ENCODE measurements around the gene FAM161B.

FAM161B gene

GRCh38 chr14:73949752-73950734 lies at the start of gene FAM161B, which contains the start of gene COQ6:
TSS of gene FAM161B (minus strand) at chr14:73950094. CDS start at chr14:73950026, 68 bp downstream.
TSS of gene COQ6 (plus strand) at chr14:73950302. CDS start at chr14:73950333, 31 bp downstream.
- Histone ChIP-seq H3K27me3 (replicated peaks; ENCODE audit: control insufficient read depth, insufficient read depth, low read length) (no peaks in the 10 kb centered on the region), H3K4me3 (replicated peaks; ENCODE audit: low read depth, low read length) (peak within 1 kb of the TSS; percentile 89), H3K36me3 (ENCODE audit: control insufficient read depth, insufficient read depth, low read length) (no peaks in the 10 kb centered on the region)
- peak; percentile 93 for DNase-seq (ENCODE audit: extremely low read depth, insufficient read length)
- peak; percentile 31 for TF ChIP-seq CTCF (IDR thresholded peaks at IDR 0.05; ENCODE audit: insufficient read depth, low read length, poor library complexity, severe bottlenecking)

- no peak overlapping the region for H3K4me3 ChIP-seq (replicated peaks; ENCODE audit: low read depth, low read length)
- H3K27me3 ChIP-seq (replicated peaks; ENCODE audit: control insufficient read depth, insufficient read depth, low read length) = no peaks in the 10 kb centered on the region
- no peak for DNase-seq (ENCODE audit: extremely low read depth, insufficient read length)
- no peak for TF ChIP-seq CTCF (IDR thresholded peaks at IDR 0.05; ENCODE audit: insufficient read depth, low read length, poor library complexity, severe bottlenecking)
- no peaks in the 10 kb centered on the region; the same call in 1 of the 2 replicates for H3K36me3 ChIP-seq (ENCODE audit: control insufficient read depth, insufficient read depth, low read length)
These were observed 48.8 kb upstream of the FAM161B start for GRCh38 chr14:73998726-73999125.

GRCh38 chr14:73997944-73998447 lies 48.1 kb upstream of the FAM161B start:
- DNase-seq (ENCODE audit: extremely low read depth, insufficient read length) = no peak
- H3K36me3 ChIP-seq (ENCODE audit: control insufficient read depth, insufficient read depth, low read length) = no peaks in the 10 kb centered on the region; the same call in 1 of the 2 replicates
- H3K4me3 ChIP-seq (replicated peaks; ENCODE audit: low read depth, low read length) = no peak overlapping the region
- no peaks in the 10 kb centered on the region for H3K27me3 ChIP-seq (replicated peaks; ENCODE audit: control insufficient read depth, insufficient read depth, low read length)
- no peak for TF ChIP-seq CTCF (IDR thresholded peaks at IDR 0.05; ENCODE audit: insufficient read depth, low read length, poor library complexity, severe bottlenecking)

DNA sequence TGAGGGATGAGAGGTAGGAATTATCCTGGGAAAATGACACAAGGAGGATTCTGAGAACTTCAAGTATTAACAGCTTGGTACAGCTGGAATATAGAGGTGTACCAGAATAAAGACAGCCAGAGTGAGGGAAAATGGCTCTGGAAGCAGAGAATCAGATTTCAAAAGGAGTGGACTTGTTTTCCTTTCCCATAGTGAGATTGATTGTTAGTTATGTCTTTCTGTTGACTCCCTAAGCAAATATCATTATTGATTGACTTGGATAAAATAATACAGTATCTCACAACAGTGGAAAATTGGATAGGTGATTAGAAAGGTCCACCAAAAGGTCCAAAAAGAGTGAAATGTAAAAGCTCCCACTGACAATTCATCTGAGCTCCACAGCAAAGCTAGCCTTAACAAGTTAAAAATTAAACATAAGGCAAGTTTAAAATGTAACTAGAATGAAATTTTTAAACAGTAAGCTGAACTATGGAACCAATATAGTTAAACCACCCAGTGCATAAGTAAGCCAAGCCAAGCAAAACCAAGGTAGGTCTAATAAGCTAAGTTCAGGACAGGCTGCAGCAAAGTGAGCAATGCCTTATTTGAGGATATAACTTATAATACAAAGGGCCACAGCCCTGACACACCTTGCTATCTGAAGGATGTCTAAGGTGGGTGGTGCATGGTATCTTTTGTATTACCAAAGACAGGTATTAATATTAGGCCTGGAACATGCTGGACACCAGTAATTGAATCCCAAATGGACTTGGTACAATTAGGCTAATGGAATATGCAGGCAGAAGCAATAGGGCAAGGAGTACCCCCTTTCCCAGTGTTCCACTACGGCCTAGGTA lies 47.4 kb upstream of the FAM161B start:
- TF ChIP-seq CTCF (IDR thresholded peaks at IDR 0.05; ENCODE audit: insufficient read depth, low read length, poor library complexity, severe bottlenecking) = no peak
- DNase-seq (ENCODE audit: extremely low read depth, insufficient read length) = no peak

DNA sequence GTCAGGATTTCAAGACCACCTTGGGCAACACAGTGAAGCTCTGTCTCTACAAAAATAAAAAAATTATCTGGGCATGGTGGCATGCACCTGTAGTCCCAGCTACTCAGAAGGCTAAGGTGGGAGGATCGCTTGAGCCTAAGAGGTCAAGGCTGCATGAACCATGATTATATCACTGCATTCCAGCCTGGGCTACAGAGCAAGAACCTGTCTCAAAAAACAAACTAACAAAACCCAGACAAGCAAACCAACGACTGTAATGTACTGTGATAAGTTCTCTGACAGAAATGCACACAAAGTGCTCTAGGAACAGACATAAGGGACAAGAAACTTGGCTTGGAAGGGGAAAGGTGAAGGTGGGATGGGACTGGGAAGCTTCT lies 46.8 kb upstream of the FAM161B start:
- Histone ChIP-seq H3K27me3 (replicated peaks; ENCODE audit: control insufficient read depth, insufficient read depth, low read length) (no peaks in the 10 kb centered on the region), H3K4me3 (replicated peaks; ENCODE audit: low read depth, low read length) (no peak overlapping the region), H3K36me3 (ENCODE audit: control insufficient read depth, insufficient read depth, low read length) (no peaks in the 10 kb centered on the region; the same call in 1 of the 2 replicates)
- no peak for DNase-seq (ENCODE audit: extremely low read depth, insufficient read length)
- no peak for TF ChIP-seq CTCF (IDR thresholded peaks at IDR 0.05; ENCODE audit: insufficient read depth, low read length, poor library complexity, severe bottlenecking)

More for the DNA sequence above, 47.4 kb upstream of the FAM161B start:
- Histone ChIP-seq H3K4me3 (replicated peaks; ENCODE audit: low read depth, low read length) (no peak overlapping the region), H3K27me3 (replicated peaks; ENCODE audit: control insufficient read depth, insufficient read depth, low read length) (no peaks in the 10 kb centered on the region), H3K36me3 (ENCODE audit: control insufficient read depth, insufficient read depth, low read length) (no peaks in the 10 kb centered on the region; the same call in 1 of the 2 replicates)
